ENCODE results near the gene AFAP1.

AFAP1 gene, protein sequence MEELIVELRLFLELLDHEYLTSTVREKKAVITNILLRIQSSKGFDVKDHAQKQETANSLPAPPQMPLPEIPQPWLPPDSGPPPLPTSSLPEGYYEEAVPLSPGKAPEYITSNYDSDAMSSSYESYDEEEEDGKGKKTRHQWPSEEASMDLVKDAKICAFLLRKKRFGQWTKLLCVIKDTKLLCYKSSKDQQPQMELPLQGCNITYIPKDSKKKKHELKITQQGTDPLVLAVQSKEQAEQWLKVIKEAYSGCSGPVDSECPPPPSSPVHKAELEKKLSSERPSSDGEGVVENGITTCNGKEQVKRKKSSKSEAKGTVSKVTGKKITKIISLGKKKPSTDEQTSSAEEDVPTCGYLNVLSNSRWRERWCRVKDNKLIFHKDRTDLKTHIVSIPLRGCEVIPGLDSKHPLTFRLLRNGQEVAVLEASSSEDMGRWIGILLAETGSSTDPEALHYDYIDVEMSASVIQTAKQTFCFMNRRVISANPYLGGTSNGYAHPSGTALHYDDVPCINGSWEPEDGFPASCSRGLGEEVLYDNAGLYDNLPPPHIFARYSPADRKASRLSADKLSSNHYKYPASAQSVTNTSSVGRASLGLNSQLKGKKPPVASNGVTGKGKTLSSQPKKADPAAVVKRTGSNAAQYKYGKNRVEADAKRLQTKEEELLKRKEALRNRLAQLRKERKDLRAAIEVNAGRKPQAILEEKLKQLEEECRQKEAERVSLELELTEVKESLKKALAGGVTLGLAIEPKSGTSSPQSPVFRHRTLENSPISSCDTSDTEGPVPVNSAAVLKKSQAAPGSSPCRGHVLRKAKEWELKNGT

GRCh38 chr4:7939377-7940108, at the start of gene AFAP1:
Gene AFAP1 (minus strand): TSS chr4:7939861. CDS start chr4:7872078, 67,783 bp downstream.
- peak; percentile 82 for DNase-seq

- no peak for DNase-seq
Measured at GRCh38 chr4:7988437-7988836, 48.8 kb upstream of the AFAP1 start.

GRCh38 chr4:7987148-7987989, 47.7 kb upstream of the AFAP1 start:
- peak; percentile 51 for DNase-seq

DNA sequence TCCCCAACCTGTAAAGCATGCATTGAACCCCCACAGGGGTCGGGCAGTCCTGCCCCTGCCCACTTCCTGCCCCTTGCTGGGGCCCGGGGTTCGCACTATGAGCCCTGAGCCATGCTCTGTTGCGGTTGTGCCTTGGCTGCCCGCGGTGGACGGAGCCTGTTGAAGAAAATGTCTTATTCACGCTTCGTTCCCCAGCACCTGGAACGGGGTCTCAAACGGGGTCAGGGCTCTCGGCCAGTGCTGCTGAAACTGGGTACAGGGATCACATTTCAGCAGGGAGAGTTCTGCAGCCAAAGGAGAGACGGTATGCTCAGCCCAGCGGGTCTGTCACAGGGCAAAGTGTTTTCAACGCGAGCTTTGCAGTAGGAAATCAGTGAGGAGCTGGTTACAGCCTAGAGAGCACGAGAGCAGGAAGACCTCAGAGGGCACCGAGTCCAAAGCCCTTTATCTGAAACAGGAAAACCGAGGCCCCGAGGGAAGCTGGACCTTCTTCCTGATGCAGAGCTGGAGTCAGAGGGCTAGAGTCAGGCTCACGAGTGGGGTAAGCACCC, 46.3 kb upstream of the AFAP1 start:
- DNase-seq: no peak

GRCh38 chr4:7985072-7985471, 45.4 kb upstream of the AFAP1 start:
- no peak for DNase-seq

DNA sequence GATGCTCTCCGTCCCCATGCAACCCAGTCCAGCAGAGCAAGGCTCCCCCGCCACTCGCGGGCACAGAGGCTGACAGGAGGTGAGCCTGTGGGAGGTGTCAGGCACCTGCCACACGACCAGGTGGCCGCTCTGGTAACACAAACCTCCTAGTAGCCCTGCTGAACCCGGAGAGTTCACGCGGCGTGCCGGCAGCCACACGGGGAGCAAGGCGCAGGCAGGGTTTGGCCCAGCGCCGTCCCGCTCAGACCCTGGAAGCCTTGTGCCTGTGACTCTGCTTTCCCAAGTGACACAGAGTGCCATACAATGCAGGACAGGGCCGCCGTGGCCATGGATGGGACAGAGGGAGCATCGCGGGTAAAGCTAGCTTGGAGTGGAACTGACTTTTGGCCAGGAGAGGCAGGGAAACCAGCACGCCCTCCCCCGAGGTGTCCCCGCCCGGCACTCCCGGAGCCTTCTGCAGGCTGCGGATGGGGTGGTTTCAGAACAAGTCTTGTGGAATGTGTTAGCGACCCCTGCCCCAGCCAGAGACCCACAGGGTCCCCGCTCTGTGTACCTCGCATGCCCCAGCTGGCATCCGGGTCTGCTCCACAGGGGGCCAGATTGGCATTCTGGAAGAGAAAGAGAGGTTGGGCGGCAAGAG, 44.7 kb upstream of the AFAP1 start:
- DNase-seq: peak; percentile 14

GRCh38 chr4:7983296-7983695, 43.6 kb upstream of the AFAP1 start:
- DNase-seq: no peak

GRCh38 chr4:7981738-7982394, 42.2 kb upstream of the AFAP1 start:
- no peak for DNase-seq

GRCh38 chr4:7980036-7980435, 40.4 kb upstream of the AFAP1 start:
- no peak for DNase-seq

DNA sequence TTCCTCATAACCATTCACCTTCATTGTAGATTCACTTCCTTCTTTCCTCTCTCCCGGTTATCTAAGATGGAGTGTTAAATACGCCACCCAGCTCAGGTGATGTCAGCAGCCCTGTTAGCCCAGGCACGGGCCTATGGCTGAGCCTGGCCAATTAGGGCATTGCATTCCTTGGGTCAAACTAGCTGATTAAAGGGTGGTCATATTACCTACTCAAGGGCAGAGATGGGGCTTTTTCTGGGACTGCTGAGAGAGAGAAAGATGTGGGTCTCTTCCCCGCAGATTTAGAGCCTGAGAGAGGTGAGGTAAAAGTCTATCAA, 39.9 kb upstream of the AFAP1 start:
- DNase-seq: no peak

- DNase-seq: no peak
Measured at GRCh38 chr4:7978907-7979651, 39.4 kb upstream of the AFAP1 start.

DNA sequence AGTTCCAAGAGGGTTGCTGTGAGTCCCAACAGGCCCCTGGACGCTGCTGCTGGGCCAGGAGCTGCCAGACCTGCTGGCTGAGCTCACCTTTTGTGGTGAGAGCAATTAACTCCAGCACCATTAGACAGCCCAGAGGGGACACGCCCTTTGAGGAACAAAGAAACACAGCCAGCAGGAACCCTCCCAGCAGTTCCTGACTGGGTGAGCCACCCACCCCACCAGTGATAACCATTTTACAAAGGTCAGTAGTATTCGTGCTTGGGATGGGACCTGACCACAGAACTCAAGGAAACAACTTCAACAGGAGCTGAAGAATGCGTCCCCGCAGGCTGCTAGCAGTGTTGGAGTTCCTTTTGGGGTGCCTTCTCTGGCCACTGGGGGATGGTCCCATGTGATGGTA, 38.8 kb upstream of the AFAP1 start:
- no peak for DNase-seq

- DNase-seq: no peak
Measured at GRCh38 chr4:7976634-7977033, 37.0 kb upstream of the AFAP1 start.

GRCh38 chr4:7976025-7976424, 36.4 kb upstream of the AFAP1 start:
- DNase-seq: peak; percentile 44

DNA sequence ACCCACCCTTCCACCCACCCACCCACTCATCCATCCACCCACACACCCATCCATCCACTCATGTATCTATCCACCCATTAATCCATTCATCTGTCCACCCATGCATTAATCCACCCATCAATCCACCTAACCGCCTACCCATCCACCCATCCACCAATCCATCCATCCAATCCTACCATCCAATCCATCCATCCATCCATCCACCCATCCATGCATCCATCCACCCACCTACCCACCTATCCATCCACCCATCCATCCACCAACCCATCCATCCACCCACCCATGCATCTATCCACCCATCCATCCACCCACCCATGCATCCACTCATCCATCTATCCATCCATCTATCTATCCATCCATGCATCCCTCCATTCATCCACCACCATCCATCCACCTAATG, 34.8 kb upstream of the AFAP1 start:
- no peak for DNase-seq

DNA sequence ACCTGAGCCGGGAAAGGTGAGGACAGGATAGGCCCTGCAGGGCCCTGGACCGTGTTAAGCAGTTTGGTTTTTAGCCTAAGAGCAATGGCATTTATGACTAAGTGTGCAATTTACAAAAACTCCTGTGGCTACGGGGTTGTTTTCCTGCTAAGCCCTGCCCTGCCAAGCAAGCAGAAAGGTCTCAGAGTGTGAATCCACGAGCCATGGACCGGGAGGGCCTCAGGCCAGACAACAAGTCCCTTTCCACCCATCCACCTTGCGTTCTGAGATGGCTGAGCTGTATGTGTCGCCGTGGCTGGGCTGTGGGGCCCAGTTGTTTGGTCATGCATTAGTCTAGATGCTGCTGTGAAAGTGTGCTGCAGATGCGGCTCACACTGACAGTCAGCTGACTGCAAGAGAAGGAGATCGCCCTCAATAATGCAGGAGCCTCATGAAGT, 33.9 kb upstream of the AFAP1 start:
- no peak for DNase-seq

GRCh38 chr4:7971881-7972500, 32.3 kb upstream of the AFAP1 start:
- DNase-seq: no peak

- DNase-seq: no peak
Measured at GRCh38 chr4:7971159-7971631, 31.5 kb upstream of the AFAP1 start.

- peak; percentile 39 for DNase-seq
Measured at GRCh38 chr4:7970361-7970946, 30.8 kb upstream of the AFAP1 start.
